Measurements from ENCODE around the gene KCNN4.

The KCNN4 gene

GRCh38 chr19:43739439-43740235, 41.1 kb downstream of the KCNN4 start:
- peaks cover 0 to 45% (median 15%) of the 10 kb centered on the region in 10 experiments; a peak in 14 of 20 replicates for H3K4me1 ChIP-seq
- TF ChIP-seq Cebpa-rat (IDR thresholded peaks at IDR 0.05), result no peak
- H3K27ac ChIP-seq, result peak overlapping the region in 6 of 11 experiments; percentile 5 to 35 (median 20); a peak in 3 of 22 replicates
- peak overlapping the region in 4 of 11 experiments; percentile 13 to 44 (median 25); a peak in 4 of 22 replicates for H3K4me2 ChIP-seq
- H4K20me1 ChIP-seq, result no peaks in the 10 kb centered on the region
- peaks cover 94 to 100% (median 100%) of the 10 kb centered on the region in 11 experiments for H3K36me3 ChIP-seq
- no peaks in the 10 kb centered on the region for H3K9me3 ChIP-seq (replicated peaks in 1 of 11)
- no peaks in the 10 kb centered on the region for H3K27me3 ChIP-seq
- peak overlapping the region in 7 of 11 experiments; percentile 1 to 38 (median 13); a peak in 8 of 22 replicates for H3K9ac ChIP-seq
- no peak overlapping the region for H3K4me3 ChIP-seq

GRCh38 chr19:43738780-43739211, 42.0 kb downstream of the KCNN4 start:
- H3K4me2 ChIP-seq, result peak overlapping the region in 2 of 11 experiments; percentile 33 to 44; a peak in 2 of 22 replicates
- no peak overlapping the region for H3K4me3 ChIP-seq
- H4K20me1 ChIP-seq, result no peaks in the 10 kb centered on the region
- peak overlapping the region in 6 of 11 experiments; percentile 4 to 24 (median 12); a peak in 4 of 22 replicates for H3K9ac ChIP-seq
- H3K27ac ChIP-seq, result peak overlapping the region in 2 of 11 experiments; percentile 17 to 19; a peak in 1 of 22 replicates
- no peaks in the 10 kb centered on the region for H3K27me3 ChIP-seq
- peaks cover 98 to 100% (median 100%) of the 10 kb centered on the region in 11 experiments for H3K36me3 ChIP-seq
- peaks cover 0 to 45% (median 17%) of the 10 kb centered on the region in 10 experiments; a peak in 14 of 20 replicates for H3K4me1 ChIP-seq
- no peak for TF ChIP-seq Cebpa-rat (IDR thresholded peaks at IDR 0.05)
- no peaks in the 10 kb centered on the region for H3K9me3 ChIP-seq (replicated peaks in 1 of 11)

GRCh38 chr19:43735957-43736356, 44.8 kb downstream of the KCNN4 start:
- Histone ChIP-seq H3K27ac (peak overlapping the region in 4 of 11 experiments; percentile 11 to 37 (median 14); a peak in 3 of 22 replicates), H3K4me1 (peaks cover 22 to 64% (median 45%) of the 10 kb centered on the region in 10 experiments), H3K4me3 (no peak overlapping the region), H3K9ac (0 out of 22 replicates have a peak overlapping the region, but pooled peaks of 1 of the 11 experiments have one; percentile 22), H3K27me3 (no peaks in the 10 kb centered on the region), H3K36me3 (peaks cover 93 to 100% (median 97%) of the 10 kb centered on the region in 11 experiments), H4K20me1 (peaks cover 0 to 5% (median 0%) of the 10 kb centered on the region in 11 experiments; a peak in 1 of 22 replicates), H3K4me2 (no peak overlapping the region), H3K9me3 (replicated peaks in 1 of 11) (no peaks in the 10 kb centered on the region)
- TF ChIP-seq Cebpa-rat (IDR thresholded peaks at IDR 0.05), result no peak

- no peaks in the 10 kb centered on the region for H3K27me3 ChIP-seq
- TF ChIP-seq Cebpa-rat (IDR thresholded peaks at IDR 0.05), result no peak
- H3K27ac ChIP-seq, result 0 out of 22 replicates have a peak overlapping the region, but pooled peaks of 1 of the 11 experiments have one; percentile 92
- H3K4me3 ChIP-seq, result no peak overlapping the region
- H3K4me1 ChIP-seq, result peaks cover 25 to 62% (median 48%) of the 10 kb centered on the region in 10 experiments
- H4K20me1 ChIP-seq, result peaks cover 0 to 5% (median 0%) of the 10 kb centered on the region in 11 experiments; a peak in 1 of 22 replicates
- H3K36me3 ChIP-seq, result peaks cover 93 to 100% (median 97%) of the 10 kb centered on the region in 11 experiments
- no peaks in the 10 kb centered on the region for H3K9me3 ChIP-seq (replicated peaks in 1 of 11)
- no peak overlapping the region for H3K4me2 ChIP-seq
- no peak overlapping the region for H3K9ac ChIP-seq
Observed at GRCh38 chr19:43735013-43735412, 45.8 kb downstream of the KCNN4 start.

DNA sequence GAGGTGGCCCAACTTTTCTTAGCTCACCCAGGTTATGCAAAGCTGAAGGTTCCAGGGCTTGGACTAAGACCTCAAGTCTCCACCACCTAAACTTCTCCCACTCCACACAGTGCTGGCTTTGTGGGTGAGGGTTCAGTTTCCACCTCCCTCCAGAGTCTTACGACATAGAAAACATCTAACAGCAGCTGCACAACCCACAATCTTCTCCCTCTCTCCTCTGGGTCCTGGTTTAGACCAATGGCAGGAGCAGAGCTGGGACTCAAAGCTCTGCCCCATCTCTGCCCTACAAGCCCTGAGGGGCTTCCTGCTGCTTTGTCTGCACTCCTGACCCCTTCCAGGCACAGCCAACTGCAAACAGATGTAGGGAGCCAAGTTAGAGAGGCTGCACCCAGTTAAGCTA, 48.9 kb downstream of the KCNN4 start:
- TF ChIP-seq Cebpa-rat (IDR thresholded peaks at IDR 0.05), result peak in 5 of 11 experiments; percentile 36 to 70 (median 39); a peak in 6 of 22 replicates
- peaks cover 84 to 96% (median 90%) of the 10 kb centered on the region in 11 experiments for H3K36me3 ChIP-seq
- no peaks in the 10 kb centered on the region for H3K9me3 ChIP-seq (replicated peaks in 1 of 11)
- H3K9ac ChIP-seq, result peak overlapping the region; percentile 27 to 83 (median 69); a peak in 20 of 22 replicates
- peaks cover 0 to 13% (median 0%) of the 10 kb centered on the region in 11 experiments; a peak in 3 of 22 replicates for H4K20me1 ChIP-seq
- peak overlapping the region; percentile 10 to 94 (median 87); a peak in 20 of 22 replicates for H3K27ac ChIP-seq
- H3K4me2 ChIP-seq, result peak overlapping the region; percentile 37 to 90 (median 75); a peak in 21 of 22 replicates
- no peaks in the 10 kb centered on the region for H3K27me3 ChIP-seq
- H3K4me1 ChIP-seq, result peaks cover 33 to 70% (median 51%) of the 10 kb centered on the region in 10 experiments
- peak overlapping the region in 2 of 10 experiments; percentile 19 to 46; a peak in 5 of 20 replicates for H3K4me3 ChIP-seq

- no peaks in the 10 kb centered on the region for H3K27me3 ChIP-seq
- H4K20me1 ChIP-seq, result peaks cover 0 to 13% (median 0%) of the 10 kb centered on the region in 11 experiments; a peak in 3 of 22 replicates
- peak overlapping the region; percentile 37 to 90 (median 75); a peak in 21 of 22 replicates for H3K4me2 ChIP-seq
- peak overlapping the region in 10 of 11 experiments; percentile 35 to 94 (median 87); a peak in 20 of 22 replicates for H3K27ac ChIP-seq
- TF ChIP-seq Cebpa-rat (IDR thresholded peaks at IDR 0.05), result no peak
- H3K36me3 ChIP-seq, result peaks cover 79 to 91% (median 85%) of the 10 kb centered on the region in 11 experiments
- H3K4me3 ChIP-seq, result peak overlapping the region in 2 of 10 experiments; percentile 19 to 46; a peak in 2 of 20 replicates
- H3K4me1 ChIP-seq, result peaks cover 34 to 71% (median 56%) of the 10 kb centered on the region in 10 experiments
- H3K9me3 ChIP-seq (replicated peaks in 1 of 11), result no peaks in the 10 kb centered on the region
- peak overlapping the region in 10 of 11 experiments; percentile 27 to 83 (median 70); a peak in 18 of 22 replicates for H3K9ac ChIP-seq
Observed at GRCh38 chr19:43731346-43731745, 49.4 kb downstream of the KCNN4 start.

DNA sequence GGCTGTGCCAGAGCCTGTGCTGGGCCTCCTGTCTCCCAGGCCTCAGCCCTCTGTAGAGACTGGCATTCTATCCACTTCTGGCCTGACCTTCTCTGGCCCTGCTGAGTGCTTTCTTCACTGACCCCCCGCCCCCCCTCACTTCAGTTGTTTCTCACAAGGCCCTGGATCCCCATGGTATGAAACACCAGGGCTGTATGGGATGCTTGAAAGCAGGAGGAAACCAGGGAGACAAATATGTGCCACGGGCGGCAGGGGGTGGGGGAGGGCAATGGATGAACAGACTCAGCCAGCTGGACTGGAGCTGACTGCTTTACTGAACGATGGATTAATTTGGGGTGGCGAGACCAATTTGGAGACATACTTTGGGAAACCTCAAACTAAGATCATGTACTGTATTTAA, 50.9 kb downstream of the KCNN4 start:
- no peak for TF ChIP-seq Cebpa-rat (IDR thresholded peaks at IDR 0.05)
- peak overlapping the region in 8 of 11 experiments; percentile 78 to 94 (median 87); a peak in 11 of 22 replicates for H3K27ac ChIP-seq
- no peak overlapping the region for H3K4me3 ChIP-seq
- H3K27me3 ChIP-seq, result no peaks in the 10 kb centered on the region
- peaks cover 0 to 13% (median 0%) of the 10 kb centered on the region in 11 experiments; a peak in 3 of 22 replicates for H4K20me1 ChIP-seq
- no peaks in the 10 kb centered on the region for H3K9me3 ChIP-seq (replicated peaks in 1 of 11)
- H3K36me3 ChIP-seq, result peaks cover 66 to 77% (median 71%) of the 10 kb centered on the region in 11 experiments
- no peak overlapping the region for H3K4me2 ChIP-seq
- H3K9ac ChIP-seq, result peak overlapping the region in 1 of 11 experiments; percentile 40; a peak in 1 of 22 replicates
- H3K4me1 ChIP-seq, result peaks cover 45 to 83% (median 66%) of the 10 kb centered on the region in 10 experiments

- Histone ChIP-seq H3K9me3 (replicated peaks in 1 of 11) (no peaks in the 10 kb centered on the region), H3K27ac (peak overlapping the region in 3 of 11 experiments; percentile 28 to 50 (median 35); a peak in 5 of 22 replicates), H3K36me3 (peaks cover 43 to 53% (median 47%) of the 10 kb centered on the region in 11 experiments), H3K4me2 (peak overlapping the region in 7 of 11 experiments; percentile 4 to 66 (median 38); a peak in 10 of 22 replicates), H4K20me1 (peaks cover 0 to 9% (median 0%) of the 10 kb centered on the region in 11 experiments; a peak in 3 of 22 replicates), H3K9ac (no peak overlapping the region), H3K27me3 (no peaks in the 10 kb centered on the region), H3K4me3 (no peak overlapping the region), H3K4me1 (peaks cover 36 to 64% (median 51%) of the 10 kb centered on the region in 10 experiments)
- TF ChIP-seq Cebpa-rat (IDR thresholded peaks at IDR 0.05), result no peak
Observed at GRCh38 chr19:43727593-43727853, 53.2 kb downstream of the KCNN4 start.

Data from BLaER1 treated with 17β-estradiol and CSF1 and Interleukin-3, amounts not matched to agents 10 nM and 100 nM (cell line).